LNCaP clone FGC (cell line): ENCODE results near the gene ANAPC2.
A peak's percentile ranks its signal among the peaks of the same experiment; 100 is the strongest.

Source experiments
- DNase-seq: peaks from one replicate; pipeline ENCODE4 v3.0.0-alpha.2; 2011; ENCODE audit warnings: low read depth
- H3K4me3 ChIP-seq: 2 replicates; pipeline ENCODE4 v1.5.1; 2011; ENCODE audit warnings: mild to moderate bottlenecking, low read depth, low read length, control low read depth
- TF ChIP-seq, protein P1 (sequence below): IDR thresholded peaks from 2 replicates; pipeline ENCODE4 v1.5.1; 2012; ENCODE audit warnings: mild to moderate bottlenecking; ENCODE audit not compliant: control insufficient read depth, insufficient read depth; ENCODE audit errors: extremely low read depth

ANAPC2 gene

GRCh38 chr9:137178201-137178938 is 10.0 kb downstream of the ANAPC2 start:
- DNase-seq: no peak
- no peak overlapping the region for H3K4me3 ChIP-seq
- TF ChIP-seq, protein P1, sequence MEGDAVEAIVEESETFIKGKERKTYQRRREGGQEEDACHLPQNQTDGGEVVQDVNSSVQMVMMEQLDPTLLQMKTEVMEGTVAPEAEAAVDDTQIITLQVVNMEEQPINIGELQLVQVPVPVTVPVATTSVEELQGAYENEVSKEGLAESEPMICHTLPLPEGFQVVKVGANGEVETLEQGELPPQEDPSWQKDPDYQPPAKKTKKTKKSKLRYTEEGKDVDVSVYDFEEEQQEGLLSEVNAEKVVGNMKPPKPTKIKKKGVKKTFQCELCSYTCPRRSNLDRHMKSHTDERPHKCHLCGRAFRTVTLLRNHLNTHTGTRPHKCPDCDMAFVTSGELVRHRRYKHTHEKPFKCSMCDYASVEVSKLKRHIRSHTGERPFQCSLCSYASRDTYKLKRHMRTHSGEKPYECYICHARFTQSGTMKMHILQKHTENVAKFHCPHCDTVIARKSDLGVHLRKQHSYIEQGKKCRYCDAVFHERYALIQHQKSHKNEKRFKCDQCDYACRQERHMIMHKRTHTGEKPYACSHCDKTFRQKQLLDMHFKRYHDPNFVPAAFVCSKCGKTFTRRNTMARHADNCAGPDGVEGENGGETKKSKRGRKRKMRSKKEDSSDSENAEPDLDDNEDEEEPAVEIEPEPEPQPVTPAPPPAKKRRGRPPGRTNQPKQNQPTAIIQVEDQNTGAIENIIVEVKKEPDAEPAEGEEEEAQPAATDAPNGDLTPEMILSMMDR: no peak

- H3K4me3 ChIP-seq: no peak overlapping the region
- TF ChIP-seq, protein P1: peak; percentile 76
- no peak for DNase-seq
Observed at GRCh38 chr9:137176302-137177182, 11.8 kb downstream of the ANAPC2 start.

- DNase-seq: no peak
- TF ChIP-seq, protein P1: no peak
- no peak overlapping the region for H3K4me3 ChIP-seq
Observed at GRCh38 chr9:137175345-137175961, 12.9 kb downstream of the ANAPC2 start.

DNA sequence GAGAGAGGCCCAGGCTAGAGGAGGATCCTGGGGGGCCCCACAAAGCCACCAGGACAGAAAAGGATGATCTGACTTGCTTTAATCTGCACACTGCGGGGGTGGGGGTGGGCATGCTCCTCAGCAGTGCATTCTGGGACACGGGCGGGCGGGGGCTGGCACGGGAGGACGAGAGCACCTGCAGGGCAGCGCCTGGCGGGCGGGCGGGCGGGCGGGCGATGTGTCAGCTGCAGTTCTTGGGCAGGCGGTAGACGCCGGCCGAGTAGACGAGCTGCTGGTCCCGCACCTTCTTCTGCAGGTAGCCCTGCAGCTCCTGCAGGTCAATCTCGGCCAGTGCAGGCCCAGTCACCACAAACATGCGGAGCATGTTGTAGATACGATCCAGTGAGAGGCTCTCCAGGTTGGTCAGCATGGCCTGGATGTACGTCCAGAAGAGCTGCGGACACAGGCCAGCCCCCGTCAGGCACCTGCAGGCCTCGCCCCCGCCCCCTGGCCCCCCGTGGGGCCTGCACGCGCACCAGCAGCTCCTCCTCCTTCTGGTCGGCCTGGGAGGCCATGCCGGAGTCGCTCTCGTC is 13.6 kb downstream of the ANAPC2 start:
- H3K4me3 ChIP-seq: no peak overlapping the region
- no peak for DNase-seq

GRCh38 chr9:137173796-137174664 is 14.3 kb downstream of the ANAPC2 start:
- DNase-seq: no peak
- H3K4me3 ChIP-seq: peak overlapping the region; percentile 36
- TF ChIP-seq, protein P1: no peak

More for the DNA sequence above, 13.6 kb downstream of the ANAPC2 start:
- TF ChIP-seq, protein P1: no peak
